PC-3 (cell line): Measurements from ENCODE around the gene ITPRID2. TPM values are rescaled to one million over a fixed set of nuclear protein-coding genes. Genes with fewer than 3 reads are reported as not detected.

ENCODE experiments used
- ATAC-seq: fragments of 200-7000 bp; cut with Tn5 transposase; 2 replicates; pipeline ENCODE4 v1.9.1; 2020; ENCODE audit warnings: mild to moderate bottlenecking, moderate library complexity
- BruUV-seq: library from RNA; stranded (reverse); fragments of 400-500 nt; replicated peaks from 2 replicates; lab custom pipeline; 2021; lab: Mats Ljungman, UMichigan
- CTCF ChIA-PET: fragments of 300-600 bp; sonication (Branson Sonifier 250); formaldehyde crosslinking; loops from one replicate; lab custom pipeline; 2022; ENCODE audit warnings: antibody characterized with exemption; lab: Charles Lee
- POLR2A ChIA-PET: fragments of 300-600 bp; sonication (Branson Sonifier 250); formaldehyde crosslinking; loops from one replicate; lab custom pipeline; 2022; ENCODE audit warnings: antibody characterized with exemption; ENCODE audit not compliant: unreplicated experiment; lab: Charles Lee
- DNase-seq: peaks from one replicate; pipeline ENCODE4 v3.0.0-alpha.2; 2015
- H2AFZ ChIP-seq: fragments of 300-600 bp; sonication (generic); 2 replicates; pipeline ENCODE4 v1.6.0; 2016; ENCODE audit warnings: antibody characterized with exemption, low read length
- H3F3A ChIP-seq: fragments of 300-600 bp; sonication (generic); one replicate; pipeline ENCODE4 v1.6.0; 2017; ENCODE audit warnings: antibody characterized with exemption, low read length, control low read depth, mild to moderate bottlenecking; ENCODE audit not compliant: unreplicated experiment
- H3K27ac ChIP-seq: fragments of 300-600 bp; sonication (generic); 2 replicates; pipeline ENCODE4 v1.5.1; 2016; ENCODE audit warnings: mild to moderate bottlenecking, low read length
- H3K27me3 ChIP-seq: fragments of 300-600 bp; sonication (generic); 2 replicates; pipeline ENCODE4 v1.6.1; 2016; ENCODE audit warnings: low read length, mixed read lengths
- H3K36me3 ChIP-seq: fragments of 300-600 bp; sonication (generic); 2 replicates; pipeline ENCODE4 v1.6.1; 2016; ENCODE audit warnings: low read depth, mixed run types, low read length, mixed read lengths
- H3K4me1 ChIP-seq: fragments of 300-600 bp; sonication (generic); 2 replicates; pipeline ENCODE4 v1.5.1; 2016; ENCODE audit warnings: low read length; ENCODE audit not compliant: insufficient read depth
- H3K4me2 ChIP-seq: fragments of 300-600 bp; sonication (generic); 2 replicates; pipeline ENCODE4 v1.6.0; 2016; ENCODE audit warnings: low read length
- H3K4me3 ChIP-seq: fragments of 300-600 bp; sonication (generic); 2 replicates; pipeline ENCODE4 v1.5.1; 2016; ENCODE audit warnings: mild to moderate bottlenecking, low read length, mixed read lengths
- H3K79me2 ChIP-seq: fragments of 300-600 bp; sonication (generic); 2 replicates; pipeline ENCODE4 v1.6.1; 2017; ENCODE audit warnings: low read length, mixed read lengths
- H3K9ac ChIP-seq: fragments of 300-600 bp; sonication (generic); 2 replicates; pipeline ENCODE4 v1.6.0; 2016; ENCODE audit warnings: mild to moderate bottlenecking, low read length
- H3K9me2 ChIP-seq: fragments of 300-600 bp; sonication (generic); replicated peaks from 2 replicates; pipeline ENCODE4 v1.6.1; 2016; ENCODE audit warnings: mixed run types, low read length, mixed read lengths
- H3K9me3 ChIP-seq: fragments of 300-600 bp; sonication (generic); 2 replicates; pipeline ENCODE4 v1.6.1; 2016; ENCODE audit warnings: low read length, mixed read lengths
- H4K20me1 ChIP-seq: fragments of 300-600 bp; sonication (generic); 2 replicates; pipeline ENCODE4 v1.6.1; 2016; ENCODE audit warnings: low read length, mixed read lengths
- EZH2 ChIP-seq: fragments of 300-600 bp; sonication (generic); IDR thresholded peaks from one replicate; pipeline ENCODE4 v1.6.1; 2017; ENCODE audit warnings: antibody characterized with exemption, mild to moderate bottlenecking, low read length; ENCODE audit not compliant: unreplicated experiment
- EZH2phosphoT487 ChIP-seq: fragments of 300-600 bp; sonication (generic); IDR thresholded peaks from 2 replicates; pipeline ENCODE4 v1.6.1; 2018; ENCODE audit warnings: mild to moderate bottlenecking, antibody characterized with exemption, low read length, borderline replicate concordance
- intact Hi-C: fragments of 100-400 bp; cut with micrococcal nuclease; formaldehyde crosslinking; loops from 2 replicates; pipeline ENCODE4 v1.9.0; 2023
- total RNA-seq: library from RNA; depleted of rRNA; stranded (reverse); fragments of >200 nt; gene quantifications from 2 replicates; pipeline ENCODE4 v1.2.3, GENCODE V29; 2014
- TF ChIP-seq, protein P1 (sequence below): fragments of 300-600 bp; sonication (generic); conservative IDR thresholded peaks from 2 replicates; pipeline ENCODE4 v1.5.1; 2017; ENCODE audit warnings: antibody characterized with exemption, low read depth, mild to moderate bottlenecking, low read length

The ITPRID2 gene
- total RNA-seq, 1 experiment from 2014 or later, result 113 TPM

DNA sequence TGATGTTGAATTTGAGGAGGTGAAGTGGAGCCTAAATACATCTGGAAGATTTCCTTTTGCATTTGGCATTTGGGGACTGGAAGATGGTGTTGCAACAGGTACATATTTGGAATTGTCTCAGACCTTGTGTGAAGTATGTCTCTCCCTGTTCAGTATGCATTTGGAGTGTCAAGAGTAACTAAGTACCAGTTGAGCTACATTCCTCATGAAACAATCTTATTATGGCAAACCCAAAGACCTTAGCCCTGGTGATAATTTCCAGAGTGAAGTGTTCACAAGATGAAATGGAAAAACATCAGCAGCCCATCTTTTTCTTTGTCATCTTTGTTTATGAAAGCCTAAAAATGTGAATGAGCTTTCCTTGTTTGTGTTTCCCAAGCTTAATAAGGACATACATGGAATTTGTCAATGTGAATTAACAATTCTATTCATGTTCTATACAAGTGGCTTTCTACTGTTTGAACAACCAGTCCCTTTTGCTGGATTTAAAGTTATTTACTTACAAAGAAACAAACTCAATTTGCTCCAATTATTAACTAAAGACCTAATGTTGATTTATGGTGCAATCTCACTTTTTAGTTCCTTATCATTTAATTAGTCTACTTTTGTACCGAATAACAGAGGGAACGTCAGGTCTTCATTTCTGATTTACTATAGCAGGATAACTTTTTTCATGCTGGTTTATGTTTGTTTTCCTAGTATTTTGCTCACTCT lies 52.0 kb downstream of the ITPRID2 start:
- no peak overlapping the region for H3K27ac ChIP-seq
- no peaks in the 10 kb centered on the region for H4K20me1 ChIP-seq
- H3K4me2 ChIP-seq, result no peak overlapping the region
- H3F3A ChIP-seq, result no peaks in the 10 kb centered on the region
- ChIA-PET POLR2A (no interaction called here), CTCF (no interaction called here)
- peak; percentile 16 for DNase-seq
- intact Hi-C loops, result no loop called here
- peaks cover 23% of the 10 kb centered on the region for H3K4me1 ChIP-seq
- H2AFZ ChIP-seq, result no peak overlapping the region
- no peak overlapping the region for H3K4me3 ChIP-seq
- TF ChIP-seq EZH2phosphoT487 (no peak), EZH2 (no peak)
- TF ChIP-seq, protein P1, sequence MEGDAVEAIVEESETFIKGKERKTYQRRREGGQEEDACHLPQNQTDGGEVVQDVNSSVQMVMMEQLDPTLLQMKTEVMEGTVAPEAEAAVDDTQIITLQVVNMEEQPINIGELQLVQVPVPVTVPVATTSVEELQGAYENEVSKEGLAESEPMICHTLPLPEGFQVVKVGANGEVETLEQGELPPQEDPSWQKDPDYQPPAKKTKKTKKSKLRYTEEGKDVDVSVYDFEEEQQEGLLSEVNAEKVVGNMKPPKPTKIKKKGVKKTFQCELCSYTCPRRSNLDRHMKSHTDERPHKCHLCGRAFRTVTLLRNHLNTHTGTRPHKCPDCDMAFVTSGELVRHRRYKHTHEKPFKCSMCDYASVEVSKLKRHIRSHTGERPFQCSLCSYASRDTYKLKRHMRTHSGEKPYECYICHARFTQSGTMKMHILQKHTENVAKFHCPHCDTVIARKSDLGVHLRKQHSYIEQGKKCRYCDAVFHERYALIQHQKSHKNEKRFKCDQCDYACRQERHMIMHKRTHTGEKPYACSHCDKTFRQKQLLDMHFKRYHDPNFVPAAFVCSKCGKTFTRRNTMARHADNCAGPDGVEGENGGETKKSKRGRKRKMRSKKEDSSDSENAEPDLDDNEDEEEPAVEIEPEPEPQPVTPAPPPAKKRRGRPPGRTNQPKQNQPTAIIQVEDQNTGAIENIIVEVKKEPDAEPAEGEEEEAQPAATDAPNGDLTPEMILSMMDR, result no peak
- H3K9ac ChIP-seq, result no peak overlapping the region
- H3K9me2 ChIP-seq, result no peaks in the 10 kb centered on the region
- H3K36me3 ChIP-seq, result no peaks in the 10 kb centered on the region
- no TSS peak for BruUV-seq
- H3K9me3 ChIP-seq, result no peaks in the 10 kb centered on the region
- H3K79me2 ChIP-seq, result no peaks in the 10 kb centered on the region
- ATAC-seq, result no peak
- no peaks in the 10 kb centered on the region for H3K27me3 ChIP-seq

DNA sequence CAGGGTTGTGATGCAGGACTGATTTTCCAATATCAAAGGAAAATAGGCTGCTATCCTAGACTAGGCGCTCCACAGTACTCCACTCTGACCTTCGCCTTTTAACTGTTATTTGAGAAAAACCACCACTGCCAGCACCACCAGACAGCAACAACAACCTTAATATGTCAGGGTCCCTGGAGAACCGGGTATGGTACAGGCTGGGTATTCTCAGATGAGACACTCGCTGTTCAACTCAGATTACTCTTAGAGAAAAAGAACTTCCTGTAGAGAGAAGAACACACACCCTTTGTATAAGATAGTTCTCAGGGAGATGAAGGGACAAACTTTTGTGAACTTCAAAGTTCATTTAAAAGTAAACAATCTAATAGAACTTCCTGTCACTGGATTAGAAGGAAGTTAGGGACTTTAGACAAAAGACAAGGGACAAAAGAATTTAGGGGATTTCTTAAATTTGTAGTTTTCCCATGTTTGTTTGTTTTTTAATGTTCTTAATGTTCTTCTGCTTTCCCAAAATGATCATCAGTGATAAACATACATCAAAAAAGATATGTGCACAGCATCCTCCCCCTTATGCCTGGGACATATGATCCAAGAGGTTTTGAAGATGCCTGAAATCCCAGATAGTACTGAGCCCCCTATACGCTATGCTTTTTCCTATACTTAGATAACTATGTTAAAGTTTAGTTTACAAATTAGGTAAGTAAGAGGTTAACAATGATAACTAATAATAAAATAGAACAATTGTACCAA lies 52.8 kb downstream of the ITPRID2 start:
- H3K9me3 ChIP-seq, result no peaks in the 10 kb centered on the region
- CTCF ChIA-PET, result no interaction called here
- peaks cover 30% of the 10 kb centered on the region for H3K4me1 ChIP-seq
- no TSS peak for BruUV-seq
- no peak overlapping the region for H2AFZ ChIP-seq
- H3K79me2 ChIP-seq, result no peaks in the 10 kb centered on the region
- intact Hi-C loops, result no loop called here
- no peak for DNase-seq
- no peaks in the 10 kb centered on the region for H3K9me2 ChIP-seq
- no peak overlapping the region for H3K4me3 ChIP-seq
- no peaks in the 10 kb centered on the region for H3K27me3 ChIP-seq
- no peaks in the 10 kb centered on the region for H4K20me1 ChIP-seq
- no peaks in the 10 kb centered on the region for H3F3A ChIP-seq
- ATAC-seq, result no peak
- no peaks in the 10 kb centered on the region for H3K36me3 ChIP-seq
- TF ChIP-seq EZH2phosphoT487, result no peak
- no peak for TF ChIP-seq EZH2
- TF ChIP-seq, protein P1, result no peak
- no peak overlapping the region for H3K4me2 ChIP-seq
- H3K9ac ChIP-seq, result no peak overlapping the region
- H3K27ac ChIP-seq, result no peak overlapping the region
- POLR2A ChIA-PET, result no interaction called here

DNA sequence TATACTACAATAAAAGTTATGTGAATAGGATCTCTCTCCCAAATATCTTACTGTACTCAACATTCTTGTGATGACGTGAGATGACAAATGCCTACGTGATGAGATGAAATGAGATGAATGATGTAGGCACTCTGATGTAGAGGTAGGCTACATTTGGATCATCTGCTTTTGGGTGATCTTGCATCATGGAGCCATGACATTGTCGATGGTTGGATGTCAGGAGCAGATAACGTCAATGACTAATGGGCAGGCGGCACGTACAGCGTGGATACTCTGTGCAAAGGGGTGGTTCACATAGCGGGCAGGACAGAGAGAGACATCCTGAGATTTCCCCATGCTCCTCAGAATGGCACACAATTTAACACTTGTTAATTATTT lies 53.4 kb downstream of the ITPRID2 start:
- H2AFZ ChIP-seq, result no peak overlapping the region
- TF ChIP-seq, protein P1, result no peak
- TF ChIP-seq EZH2phosphoT487 (no peak), EZH2 (no peak)
- H3K9ac ChIP-seq, result no peak overlapping the region
- no peak overlapping the region for H3K4me3 ChIP-seq
- H3K36me3 ChIP-seq, result no peaks in the 10 kb centered on the region
- no peak for DNase-seq
- no peaks in the 10 kb centered on the region for H3K79me2 ChIP-seq
- no peaks in the 10 kb centered on the region for H3F3A ChIP-seq
- no TSS peak for BruUV-seq
- H3K9me2 ChIP-seq, result no peaks in the 10 kb centered on the region
- H3K27me3 ChIP-seq, result no peaks in the 10 kb centered on the region
- CTCF ChIA-PET, result no interaction called here
- intact Hi-C loops, result no loop called here
- peaks cover 33% of the 10 kb centered on the region for H3K4me1 ChIP-seq
- POLR2A ChIA-PET, result no interaction called here
- no peak for ATAC-seq
- H3K9me3 ChIP-seq, result no peaks in the 10 kb centered on the region
- H3K4me2 ChIP-seq, result no peak overlapping the region
- no peak overlapping the region for H3K27ac ChIP-seq
- H4K20me1 ChIP-seq, result no peaks in the 10 kb centered on the region
